HEK293T (cell line): Measurements from ENCODE around the gene JMJD1C.

Source experiments
- ELF4 ChIP-seq: fragments of 450-650 bp; IDR thresholded peaks from 2 replicates; pipeline ENCODE4 v1.6.1; 2017; ENCODE audit warnings: antibody characterized with exemption
- FOXM1 ChIP-seq: fragments of 450-650 bp; IDR thresholded peaks from 2 replicates; pipeline ENCODE4 v1.6.1; 2017; ENCODE audit warnings: mild to moderate bottlenecking, borderline replicate concordance

DNA sequence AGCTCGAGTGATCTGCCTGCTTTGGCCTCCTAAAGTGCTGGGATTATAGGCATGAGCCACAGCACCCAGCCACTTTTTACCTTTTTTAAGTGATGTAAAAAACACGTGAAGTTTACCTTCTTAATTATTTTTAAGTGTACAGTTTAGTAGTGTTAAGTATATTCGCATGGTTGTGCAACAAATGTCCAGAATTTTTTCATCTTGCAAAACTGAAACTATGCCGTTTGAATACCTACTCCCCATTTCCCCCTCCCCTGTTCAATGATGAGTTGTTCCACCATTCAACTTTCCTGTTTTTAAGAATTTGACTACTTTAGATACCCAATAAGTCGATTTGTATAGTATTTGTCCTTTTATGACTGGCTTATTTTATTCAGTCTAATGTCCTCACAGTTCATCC is 321.8 kb downstream of the JMJD1C start:
- TF ChIP-seq FOXM1 (no peak), ELF4 (no peak)
